SK-N-SH (cell line): ENCODE measurements around the gene USP40. TPM values are rescaled to one million over a fixed set of nuclear protein-coding genes. Genes with fewer than 3 reads are reported as not detected.

Experiments
- CTCF ChIA-PET: fragments of 300-600, 350-600 bp; formaldehyde crosslinking; extraction: SDS; loops from one replicate; lab custom pipeline; 2021; lab: Yijun Ruan, JAX
- POLR2A ChIA-PET: fragments of 350-600 bp; sonication (Branson Sonifier 250); formaldehyde crosslinking; extraction: SDS; loops from one replicate; lab custom pipeline; 2020; ENCODE audit warnings: antibody characterized with exemption, inconsistent platforms; lab: Yijun Ruan, JAX
- DNase-seq: peaks from one replicate; pipeline ENCODE4 v3.0.0; 2012
- H2AFZ ChIP-seq: fragments of 200-600 bp; sonication (generic); 2 replicates; pipeline ENCODE4 v1.8.1; 2016; ENCODE audit warnings: antibody characterized with exemption, mild to moderate bottlenecking, low read depth
- H3F3A ChIP-seq: fragments of 200-600 bp; sonication (generic); replicated peaks from 2 replicates; pipeline ENCODE3; 2016; ENCODE audit warnings: antibody characterized with exemption, mild to moderate bottlenecking; ENCODE audit not compliant: insufficient read depth
- H3K27ac ChIP-seq, 2 experiments: fragments of 200-500 bp in 1 of 2; fragments of 200-600 bp in 1 of 2; sonication (Bioruptor generic) in 1 of 2; sonication (generic), shearing (Covaris generic) in 1 of 2; 2 replicates each; pipeline versions ENCODE4 v1.5.1 to v1.6.1; 2014 to 2016; ENCODE audit warnings: low read depth in 2 of 2, inconsistent platforms in 1 of 2, low read length in 1 of 2, mild to moderate bottlenecking in 1 of 2, mixed read lengths in 1 of 2
- H3K27me3 ChIP-seq: fragments of 200-600 bp; sonication (generic), shearing (Covaris generic); 2 replicates; pipeline ENCODE4 v1.6.1; 2016; ENCODE audit warnings: mixed run types; ENCODE audit not compliant: insufficient read depth
- H3K36me3 ChIP-seq, 2 experiments: fragments of 200-500 bp in 1 of 2; fragments of 200-600 bp in 1 of 2; sonication (Bioruptor generic) in 1 of 2; sonication (generic) in 1 of 2; replicated peaks in 1 of 2; 2 replicates each; pipeline versions ENCODE3 to v1.5.1; 2014 to 2016; ENCODE audit warnings: low read length in 1 of 2, mild to moderate bottlenecking in 1 of 2; ENCODE audit not compliant: insufficient read depth in 2 of 2, control insufficient read depth in 1 of 2
- H3K4me1 ChIP-seq, 2 experiments: fragments of 200-500 bp in 1 of 2; fragments of 200-600 bp in 1 of 2; sonication (Bioruptor generic) in 1 of 2; sonication (generic), shearing (Covaris generic) in 1 of 2; 2 replicates each; pipeline versions ENCODE4 v1.5.1 to v1.6.1; 2014 to 2016; ENCODE audit warnings: low read depth in 1 of 2, low read length in 1 of 2, mixed run types in 1 of 2; ENCODE audit not compliant: insufficient read depth in 2 of 2, control insufficient read depth in 1 of 2
- H3K4me2 ChIP-seq: fragments of 200-600 bp; sonication (generic), shearing (Covaris generic); 2 replicates; pipeline ENCODE4 v1.6.1; 2017; ENCODE audit warnings: mixed run types
- H3K4me3 ChIP-seq, 2 experiments: fragments of 200-500 bp in 1 of 2; fragments of 200-600 bp in 1 of 2; sonication (Bioruptor generic) in 1 of 2; sonication (generic), shearing (Covaris generic) in 1 of 2; 2 replicates each; pipeline versions ENCODE4 v1.5.1 to v1.8.1; 2014 to 2016; ENCODE audit warnings: low read depth in 2 of 2, inconsistent platforms in 1 of 2, low read length in 1 of 2, mild to moderate bottlenecking in 1 of 2, mixed read lengths in 1 of 2, moderate library complexity in 1 of 2
- H3K79me2 ChIP-seq: fragments of 200-600 bp; sonication (generic); 2 replicates; pipeline ENCODE4 v1.8.1; 2017; ENCODE audit warnings: mild to moderate bottlenecking; ENCODE audit not compliant: insufficient read depth
- H3K9ac ChIP-seq: fragments of 200-600 bp; sonication (generic); 2 replicates; pipeline ENCODE4 v1.6.1; 2017; ENCODE audit warnings: mixed run types
- H3K9me2 ChIP-seq: fragments of 200-600 bp; sonication (generic); 2 replicates; pipeline ENCODE4 v1.6.1; 2017; ENCODE audit warnings: mixed run types
- H3K9me3 ChIP-seq: fragments of 200-600 bp; sonication (generic); 2 replicates; pipeline ENCODE4 v1.6.1; 2017; ENCODE audit warnings: mixed run types, mild to moderate bottlenecking, moderate library complexity
- H4K20me1 ChIP-seq: fragments of 200-600 bp; sonication (generic); 2 replicates; pipeline ENCODE4 v1.6.1; 2017; ENCODE audit warnings: mild to moderate bottlenecking, mixed run types; ENCODE audit not compliant: insufficient read depth
- ELF1 ChIP-seq: IDR thresholded peaks from 2 replicates; pipeline ENCODE4 v1.4.0; 2012
- EP300 ChIP-seq, 2 experiments: IDR thresholded peaks; 2 replicates each; pipeline versions ENCODE4 v1.4.0 to v1.6.1; 2012; ENCODE audit warnings: borderline replicate concordance in 1 of 2, low read depth in 1 of 2, low read length in 1 of 2
- EZH2phosphoT487 ChIP-seq: fragments of 200-600 bp; sonication (generic); IDR thresholded peaks from 2 replicates; pipeline ENCODE4 v1.6.1; 2017; ENCODE audit warnings: low read depth, mixed run types, mild to moderate bottlenecking, antibody characterized with exemption, moderate library complexity, borderline replicate concordance
- GATA2 ChIP-seq: sonication (generic); formaldehyde crosslinking; IDR thresholded peaks from 2 replicates; pipeline ENCODE4 v1.5.0; 2020; ENCODE audit warnings: mild to moderate bottlenecking, missing genetic modification reagents
- IRF3 ChIP-seq: fragments of 150-350 bp; IDR thresholded peaks from 2 replicates; pipeline ENCODE4 v1.6.1; 2016; ENCODE audit warnings: mild to moderate bottlenecking, low read depth, low read length
- JUND ChIP-seq: IDR thresholded peaks from 2 replicates; pipeline ENCODE4 v1.4.0; 2012
- MXI1 ChIP-seq: IDR thresholded peaks from 2 replicates; pipeline ENCODE4 v1.6.1; 2012; ENCODE audit warnings: mild to moderate bottlenecking, low read depth, low read length, improper control_type of control experiment
- NFIC ChIP-seq: IDR thresholded peaks from 2 replicates; pipeline ENCODE4 v1.4.0; 2012; ENCODE audit warnings: borderline replicate concordance
- NRF1 ChIP-seq: IDR thresholded peaks from 2 replicates; pipeline ENCODE4 v1.6.1; 2012; ENCODE audit warnings: low read depth, mild to moderate bottlenecking, low read length
- REST ChIP-seq: IDR thresholded peaks from 2 replicates; pipeline ENCODE4 v1.6.1; 2012; ENCODE audit warnings: mild to moderate bottlenecking, low read depth, low read length, moderate library complexity
- TEAD4 ChIP-seq: IDR thresholded peaks from 2 replicates; pipeline ENCODE4 v1.4.0; 2012; ENCODE audit warnings: mild to moderate bottlenecking, borderline replicate concordance; ENCODE audit not compliant: insufficient read depth
- USF1 ChIP-seq: IDR thresholded peaks from 2 replicates; pipeline ENCODE4 v1.4.0; 2012; ENCODE audit warnings: low read depth, borderline replicate concordance
- ZBTB33 ChIP-seq: IDR thresholded peaks from 2 replicates; pipeline ENCODE4 v1.4.0; 2012; ENCODE audit warnings: low read depth, borderline replicate concordance
- WGBS: methylation state at CpG from one replicate; pipeline ENCODE4 v1.1.6; 2017; ENCODE audit warnings: low lambda C conversion rate; 5-methylcytosine and 5-hydroxymethylcytosine counted together
- polyA plus RNA-seq, 3 experiments: library from polyadenylated mRNA; depleted of rRNA; stranded (reverse); fragments of >200 nt; gene quantifications; 2 replicates each; pipeline ENCODE4 v1.2.3, GENCODE V29; 2012

The USP40 gene
- polyA plus RNA-seq, 1 of the 3 experiments (the other 2 are of a cell fraction) = 37.0 TPM

GRCh38 chr2:233479616-233480489, 86.7 kb downstream of the USP40 start (continued):
- TF ChIP-seq NRF1 (no peak), NFIC (no peak), MXI1 (no peak), TEAD4 (no peak), ZBTB33 (no peak), EP300 (IDR thresholded peaks at IDR 0.05; ENCODE audit: borderline replicate concordance in 1 of 2, low read depth in 1 of 2, low read length in 1 of 2) (no peak)

GRCh38 chr2:233477548-233478433, 88.8 kb downstream of the USP40 start:
- Histone ChIP-seq H3K27me3 (no peaks in the 10 kb centered on the region), H3K4me1 (no peaks in the 10 kb centered on the region; a peak in 1 of 4 replicates), H3K4me3 (no peak overlapping the region), H3K9me2 (no peaks in the 10 kb centered on the region), H4K20me1 (no peaks in the 10 kb centered on the region), H3K27ac (no peak overlapping the region), H3K4me2 (no peak overlapping the region), H3F3A (no peaks in the 10 kb centered on the region), H3K36me3 (peaks cover 10 to 41% of the 10 kb centered on the region in 2 experiments), H3K79me2 (no peaks in the 10 kb centered on the region), H3K9me3 (no peaks in the 10 kb centered on the region), H2AFZ (no peak overlapping the region), H3K9ac (no peak overlapping the region)
- TF ChIP-seq NFIC (no peak), JUND (no peak), MXI1 (no peak), EZH2phosphoT487 (no peak), GATA2 (CRISPR knock-in tag) (no peak), ELF1 (no peak), IRF3 (no peak), USF1 (no peak), EP300 (IDR thresholded peaks at IDR 0.05; ENCODE audit: borderline replicate concordance in 1 of 2, low read depth in 1 of 2, low read length in 1 of 2) (no peak), REST (no peak)
- ChIA-PET CTCF (no interaction called here), POLR2A (no interaction called here)
- WGBS = 93% methylated on average over 24 of the region's 29 CpGs
- no peak for DNase-seq
